ENCODE measurements around the gene SYT5. TPM values are rescaled to one million over a fixed set of nuclear protein-coding genes. Genes with fewer than 3 reads are reported as not detected.

The SYT5 gene
- total RNA-seq, 1 experiment from 2014 or later = not detected

- ChIA-PET POLR2A (no interaction called here), CTCF (interaction anchor here (0.9 to 1.3 kb wide), 3 partner anchors 44 to 423 kb away, joined by 3 to 5 read pairs (median 3); partner anchors contain the start of gene TMEM238)
- DNase-seq = no peak
- H3K27ac Mint-ChIP-seq (ENCODE audit: unreplicated experiment) = peak overlapping the region; percentile 36
- H3K36me3 Mint-ChIP-seq (ENCODE audit: insufficient read depth, unreplicated experiment) = peaks cover 6% of the 10 kb centered on the region
- TF ChIP-seq CTCF (IDR thresholded peaks at IDR 0.05; ENCODE audit: insufficient read depth in 1 of 2, low read depth in 1 of 2, low read length in 1 of 2, severe bottlenecking in 1 of 2, unreplicated experiment in 1 of 2) = no peak
- no TSS peak for BruUV-seq (replicated peaks)
- no peaks in the 10 kb centered on the region for H3K9me3 ChIP-seq
- intact Hi-C loops (cut with micrococcal nuclease; ENCODE audit: unreplicated experiment) = loop anchor here (5.0 kb wide), 1 partner anchor 38 kb away; no protein-coding TSS in a partner anchor
- peaks cover 26% of the 10 kb centered on the region for H3K4me1 ChIP-seq
- H3K4me3 Mint-ChIP-seq (ENCODE audit: unreplicated experiment) = peak overlapping the region; percentile 4
- no peaks in the 10 kb centered on the region for H3K9me3 Mint-ChIP-seq (ENCODE audit: unreplicated experiment)
- H3K27me3 Mint-ChIP-seq (ENCODE audit: insufficient read depth, unreplicated experiment) = no peaks in the 10 kb centered on the region
- H3K36me3 ChIP-seq (ENCODE audit: control insufficient read depth, insufficient read depth, low read length) = no peaks in the 10 kb centered on the region
- peaks cover 19% of the 10 kb centered on the region for H3K4me1 Mint-ChIP-seq (ENCODE audit: low read depth, unreplicated experiment)
- H3K4me3 ChIP-seq (ENCODE audit: low read depth, low read length) = no peak overlapping the region
- H3K27me3 ChIP-seq (replicated peaks; ENCODE audit: control insufficient read depth, insufficient read depth, low read length) = no peaks in the 10 kb centered on the region
These were observed 29.8 kb upstream of the SYT5 start for GRCh38 chr19:55209693-55210472.

GRCh38 chr19:55208880-55209692 lies 29.0 kb upstream of the SYT5 start, which contains the start of gene PTPRH:
Gene PTPRH, minus strand, starts transcription at chr19:55209501. Its CDS starts 68 bp downstream, at chr19:55209433.
- no peak within 1 kb of the TSS for H3K4me3 ChIP-seq (ENCODE audit: low read depth, low read length)
- intact Hi-C loops (cut with micrococcal nuclease; ENCODE audit: unreplicated experiment) = loop anchor here (5.0 kb wide), 1 partner anchor 37 kb away; no protein-coding TSS in a partner anchor
- H3K36me3 ChIP-seq (ENCODE audit: control insufficient read depth, insufficient read depth, low read length) = no peaks in the 10 kb centered on the region
- Mint-ChIP-seq H3K36me3 (ENCODE audit: insufficient read depth, unreplicated experiment) (peaks cover 6% of the 10 kb centered on the region), H3K4me3 (ENCODE audit: unreplicated experiment) (peak within 1 kb of the TSS; percentile 4), H3K27me3 (ENCODE audit: insufficient read depth, unreplicated experiment) (no peaks in the 10 kb centered on the region), H3K9me3 (ENCODE audit: unreplicated experiment) (no peaks in the 10 kb centered on the region), H3K27ac (ENCODE audit: unreplicated experiment) (peak within 1 kb of the TSS; percentile 36), H3K4me1 (ENCODE audit: low read depth, unreplicated experiment) (peaks cover 19% of the 10 kb centered on the region)
- H3K4me1 ChIP-seq = peaks cover 26% of the 10 kb centered on the region
- ChIA-PET CTCF (interaction anchor here (0.9 to 1.3 kb wide), 4 partner anchors 44 to 424 kb away, joined by 3 to 5 read pairs (median 3); partner anchors contain the start of genes HSPBP1 and TMEM238), POLR2A (interaction anchor here (0.6 kb wide), 1 partner anchor 209 kb away, joined by 3 read pairs; no protein-coding TSS in a partner anchor)
- no TSS peak for BruUV-seq (replicated peaks)
- H3K27me3 ChIP-seq (replicated peaks; ENCODE audit: control insufficient read depth, insufficient read depth, low read length) = no peaks in the 10 kb centered on the region
- no peaks in the 10 kb centered on the region for H3K9me3 ChIP-seq
- no peak for DNase-seq
- no peak for TF ChIP-seq CTCF (IDR thresholded peaks at IDR 0.05; ENCODE audit: insufficient read depth in 1 of 2, low read depth in 1 of 2, low read length in 1 of 2, severe bottlenecking in 1 of 2, unreplicated experiment in 1 of 2)
